Measurements from ENCODE around the gene GIPC2. TPM values are rescaled to one million over a fixed set of nuclear protein-coding genes. Genes with fewer than 3 reads are reported as not detected.

Gene GIPC2
- total and polyA plus RNA-seq, 9 of the 15 experiments (the other 6 are each of a cell fraction or from before 2014, with no cell fraction given): 0.01 to 0.05 (median 0.04) TPM; not detected in 3

DNA sequence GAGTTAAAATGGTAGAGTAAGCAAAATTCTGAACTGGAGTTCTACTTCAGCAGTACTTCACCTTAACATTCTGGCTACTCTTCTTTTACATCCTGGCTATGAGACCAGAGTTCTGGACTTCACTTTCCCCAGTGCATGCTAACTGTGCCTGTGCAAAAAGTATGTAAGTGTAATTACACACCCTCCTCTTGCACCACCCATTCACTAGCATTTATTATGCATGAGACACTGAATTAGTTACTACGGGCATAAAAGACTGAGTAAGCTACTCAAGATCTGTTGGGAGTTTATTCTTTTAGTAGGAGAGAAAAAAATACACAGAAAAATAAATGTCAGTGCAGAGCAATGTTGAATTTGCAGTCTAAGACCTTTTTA lies 87.2 kb downstream of the GIPC2 start:
- in situ Hi-C loops (cut with MboI) (loop anchor here (25.0 kb wide), 1 partner anchor 529 kb away; no protein-coding TSS in a partner anchor), intact Hi-C loops (cut with micrococcal nuclease) (no loop called here)
- H3K79me2 ChIP-seq (ENCODE audit: control insufficient read depth, insufficient read depth, low read length): no peaks in the 10 kb centered on the region
- no peak for FAIRE-seq
- no peak overlapping the region for H2AFZ ChIP-seq (ENCODE audit: low read depth, low read length)
- ChIA-PET POLR2A (no interaction called here), CTCF (ENCODE audit: low intra/inter-chr PET ratio) (no interaction called here)
- BruUV-seq (replicated peaks): no TSS peak
- no peaks in the 10 kb centered on the region for H3K9me3 ChIP-seq (replicated peaks; ENCODE audit: control insufficient read depth, insufficient read depth, low read depth, low read length)
- ATAC-seq: no peak
- no peak overlapping the region for H3K27ac ChIP-seq (ENCODE audit: extremely low read depth, low read depth, low read length)
- DNase-seq (ENCODE audit: extremely low read depth in 1 of 4, low spot score in 3 of 4): no peak
- H3K27me3 ChIP-seq (ENCODE audit: control insufficient read depth in 2 of 2, insufficient read depth in 2 of 2, low read length in 2 of 2): no peaks in the 10 kb centered on the region
- no peak overlapping the region for H3K4me2 ChIP-seq (ENCODE audit: insufficient read depth, low read length)
- H3K36me3 ChIP-seq (ENCODE audit: control insufficient read depth, insufficient read depth, low read length): no peaks in the 10 kb centered on the region
- H4K20me1 ChIP-seq (replicated peaks; ENCODE audit: control insufficient read depth, insufficient read depth, low read length): no peaks in the 10 kb centered on the region
- TF ChIP-seq HMG20A (CRISPR knock-in tag; conservative IDR thresholded peaks at IDR 0.05) (no peak), BRD9 (IDR thresholded peaks at IDR 0.05; ENCODE audit: low read depth, partially characterized antibody) (no peak), MAFK (IDR thresholded peaks at IDR 0.05; ENCODE audit: low read length) (no peak), ZNF717 (CRISPR knock-in tag; IDR thresholded peaks at IDR 0.05) (no peak), CREBBP (IDR thresholded peaks at IDR 0.05; ENCODE audit: low read depth, low read length) (no peak), RBM25 (IDR thresholded peaks at IDR 0.05; ENCODE audit: low read depth, low read length, severe bottlenecking) (no peak), PML (IDR thresholded peaks at IDR 0.05; ENCODE audit: low read length) (no peak), TAF1 (IDR thresholded peaks at IDR 0.05; ENCODE audit: control insufficient read depth, extremely low read depth, insufficient read depth, low read length, severe bottlenecking) (no peak)
- TF ChIP-seq, protein P1, sequence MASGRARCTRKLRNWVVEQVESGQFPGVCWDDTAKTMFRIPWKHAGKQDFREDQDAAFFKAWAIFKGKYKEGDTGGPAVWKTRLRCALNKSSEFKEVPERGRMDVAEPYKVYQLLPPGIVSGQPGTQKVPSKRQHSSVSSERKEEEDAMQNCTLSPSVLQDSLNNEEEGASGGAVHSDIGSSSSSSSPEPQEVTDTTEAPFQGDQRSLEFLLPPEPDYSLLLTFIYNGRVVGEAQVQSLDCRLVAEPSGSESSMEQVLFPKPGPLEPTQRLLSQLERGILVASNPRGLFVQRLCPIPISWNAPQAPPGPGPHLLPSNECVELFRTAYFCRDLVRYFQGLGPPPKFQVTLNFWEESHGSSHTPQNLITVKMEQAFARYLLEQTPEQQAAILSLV (tag; IDR thresholded peaks at IDR 0.05): no peak
- TF ChIP-seq, protein P2, sequence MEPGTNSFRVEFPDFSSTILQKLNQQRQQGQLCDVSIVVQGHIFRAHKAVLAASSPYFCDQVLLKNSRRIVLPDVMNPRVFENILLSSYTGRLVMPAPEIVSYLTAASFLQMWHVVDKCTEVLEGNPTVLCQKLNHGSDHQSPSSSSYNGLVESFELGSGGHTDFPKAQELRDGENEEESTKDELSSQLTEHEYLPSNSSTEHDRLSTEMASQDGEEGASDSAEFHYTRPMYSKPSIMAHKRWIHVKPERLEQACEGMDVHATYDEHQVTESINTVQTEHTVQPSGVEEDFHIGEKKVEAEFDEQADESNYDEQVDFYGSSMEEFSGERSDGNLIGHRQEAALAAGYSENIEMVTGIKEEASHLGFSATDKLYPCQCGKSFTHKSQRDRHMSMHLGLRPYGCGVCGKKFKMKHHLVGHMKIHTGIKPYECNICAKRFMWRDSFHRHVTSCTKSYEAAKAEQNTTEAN (CRISPR knock-in tag; IDR thresholded peaks at IDR 0.05): no peak
- TF ChIP-seq, protein P3, sequence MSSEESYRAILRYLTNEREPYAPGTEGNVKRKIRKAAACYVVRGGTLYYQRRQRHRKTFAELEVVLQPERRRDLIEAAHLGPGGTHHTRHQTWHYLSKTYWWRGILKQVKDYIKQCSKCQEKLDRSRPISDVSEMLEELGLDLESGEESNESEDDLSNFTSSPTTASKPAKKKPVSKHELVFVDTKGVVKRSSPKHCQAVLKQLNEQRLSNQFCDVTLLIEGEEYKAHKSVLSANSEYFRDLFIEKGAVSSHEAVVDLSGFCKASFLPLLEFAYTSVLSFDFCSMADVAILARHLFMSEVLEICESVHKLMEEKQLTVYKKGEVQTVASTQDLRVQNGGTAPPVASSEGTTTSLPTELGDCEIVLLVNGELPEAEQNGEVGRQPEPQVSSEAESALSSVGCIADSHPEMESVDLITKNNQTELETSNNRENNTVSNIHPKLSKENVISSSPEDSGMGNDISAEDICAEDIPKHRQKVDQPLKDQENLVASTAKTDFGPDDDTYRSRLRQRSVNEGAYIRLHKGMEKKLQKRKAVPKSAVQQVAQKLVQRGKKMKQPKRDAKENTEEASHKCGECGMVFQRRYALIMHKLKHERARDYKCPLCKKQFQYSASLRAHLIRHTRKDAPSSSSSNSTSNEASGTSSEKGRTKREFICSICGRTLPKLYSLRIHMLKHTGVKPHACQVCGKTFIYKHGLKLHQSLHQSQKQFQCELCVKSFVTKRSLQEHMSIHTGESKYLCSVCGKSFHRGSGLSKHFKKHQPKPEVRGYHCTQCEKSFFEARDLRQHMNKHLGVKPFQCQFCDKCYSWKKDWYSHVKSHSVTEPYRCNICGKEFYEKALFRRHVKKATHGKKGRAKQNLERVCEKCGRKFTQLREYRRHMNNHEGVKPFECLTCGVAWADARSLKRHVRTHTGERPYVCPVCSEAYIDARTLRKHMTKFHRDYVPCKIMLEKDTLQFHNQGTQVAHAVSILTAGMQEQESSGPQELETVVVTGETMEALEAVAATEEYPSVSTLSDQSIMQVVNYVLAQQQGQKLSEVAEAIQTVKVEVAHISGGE (CRISPR knock-in tag; IDR thresholded peaks at IDR 0.05): no peak
- TF ChIP-seq, protein P4, sequence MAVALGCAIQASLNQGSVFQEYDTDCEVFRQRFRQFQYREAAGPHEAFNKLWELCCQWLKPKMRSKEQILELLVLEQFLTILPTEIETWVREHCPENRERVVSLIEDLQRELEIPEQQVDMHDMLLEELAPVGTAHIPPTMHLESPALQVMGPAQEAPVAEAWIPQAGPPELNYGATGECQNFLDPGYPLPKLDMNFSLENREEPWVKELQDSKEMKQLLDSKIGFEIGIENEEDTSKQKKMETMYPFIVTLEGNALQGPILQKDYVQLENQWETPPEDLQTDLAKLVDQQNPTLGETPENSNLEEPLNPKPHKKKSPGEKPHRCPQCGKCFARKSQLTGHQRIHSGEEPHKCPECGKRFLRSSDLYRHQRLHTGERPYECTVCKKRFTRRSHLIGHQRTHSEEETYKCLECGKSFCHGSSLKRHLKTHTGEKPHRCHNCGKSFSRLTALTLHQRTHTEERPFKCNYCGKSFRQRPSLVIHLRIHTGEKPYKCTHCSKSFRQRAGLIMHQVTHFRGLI (CRISPR knock-in tag; IDR thresholded peaks at IDR 0.05): no peak
- no peak overlapping the region for H3K4me3 ChIP-seq
- 6% methylated on average over 1 of the region's 1 CpG for WGBS (ENCODE audit: insufficient coverage, low coverage, missing lambda C conversion rate)
- H3K4me1 ChIP-seq (replicated peaks in 1 of 2; ENCODE audit: control insufficient read depth in 2 of 2, insufficient read depth in 2 of 2, low read length in 2 of 2): no peaks in the 10 kb centered on the region
- no peak overlapping the region for H3K9ac ChIP-seq (ENCODE audit: insufficient read depth in 1 of 2, low read depth in 2 of 2, low read length in 2 of 2)
- no peaks in the 10 kb centered on the region for H3K9me1 ChIP-seq (ENCODE audit: control insufficient read depth, insufficient read depth, low read length)

Measured in K562 (cell line).